ELR (cell line): Measurements from ENCODE around the gene ARHGEF4.
A peak's percentile ranks its signal among the peaks of the same experiment; 100 is the strongest.

Experiments used
- DNase-seq: peaks from one replicate; pipeline ENCODE4 v3.0.0-alpha.2; 2015; ENCODE audit warnings: low read depth

Gene ARHGEF4

GRCh38 chr2:130818809-130819208 is 17.9 kb upstream of the ARHGEF4 start:
- DNase-seq: peak; percentile 78

DNA sequence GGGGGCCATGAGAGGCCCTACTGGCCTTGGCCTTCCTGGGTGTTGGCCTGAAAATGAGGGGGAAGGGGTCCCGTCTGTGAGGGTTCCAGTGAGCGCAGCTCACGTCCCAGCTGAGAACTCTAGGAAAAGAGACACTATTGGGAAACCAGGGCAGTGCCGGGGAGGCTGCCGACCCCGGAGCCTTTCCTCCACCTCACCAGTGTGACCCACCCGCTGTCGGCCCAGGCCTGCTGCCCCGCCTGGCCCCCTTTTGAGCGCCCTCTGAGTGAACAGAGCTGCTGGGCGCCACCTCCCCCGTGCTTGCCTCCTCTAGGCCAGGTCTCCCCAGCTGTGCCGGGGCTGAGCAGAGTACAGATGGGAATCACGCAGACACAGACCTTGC is 17.5 kb upstream of the ARHGEF4 start:
- DNase-seq: no peak

DNA sequence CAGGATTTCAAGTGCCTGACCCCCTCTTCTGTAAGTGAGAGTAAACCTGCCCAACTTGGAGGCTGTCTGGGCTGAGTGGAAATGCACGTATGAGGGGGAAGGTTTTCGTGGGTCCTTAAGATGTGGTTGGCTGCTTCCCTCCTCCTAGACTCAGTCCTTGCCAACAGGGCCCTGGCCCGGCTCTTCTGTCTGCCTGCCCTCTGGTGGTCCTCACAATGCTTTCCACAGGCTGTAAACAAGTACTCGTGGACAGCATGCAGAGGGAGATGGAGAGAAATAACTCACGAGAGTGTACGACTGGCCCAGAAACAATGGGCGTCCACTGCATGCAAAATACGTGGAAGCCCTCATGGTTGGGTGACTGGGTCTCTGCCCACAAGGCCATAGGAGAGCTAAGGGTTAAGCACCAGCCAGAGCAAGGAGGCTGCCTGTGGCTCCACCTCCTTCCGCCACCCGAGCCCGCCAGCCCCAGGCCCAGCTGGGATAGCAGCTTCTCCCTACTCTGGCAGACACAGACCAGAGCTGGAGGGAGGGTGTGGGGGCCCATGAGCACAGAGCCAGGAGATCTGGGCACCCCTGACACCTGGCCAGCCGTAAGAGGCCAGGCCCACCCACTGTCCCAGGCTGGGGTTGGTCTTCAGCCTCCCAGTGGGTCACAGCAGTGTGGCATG is 17.0 kb upstream of the ARHGEF4 start:
- DNase-seq: no peak

GRCh38 chr2:130820279-130820861 is 16.3 kb upstream of the ARHGEF4 start:
- DNase-seq: peak; percentile 69

DNA sequence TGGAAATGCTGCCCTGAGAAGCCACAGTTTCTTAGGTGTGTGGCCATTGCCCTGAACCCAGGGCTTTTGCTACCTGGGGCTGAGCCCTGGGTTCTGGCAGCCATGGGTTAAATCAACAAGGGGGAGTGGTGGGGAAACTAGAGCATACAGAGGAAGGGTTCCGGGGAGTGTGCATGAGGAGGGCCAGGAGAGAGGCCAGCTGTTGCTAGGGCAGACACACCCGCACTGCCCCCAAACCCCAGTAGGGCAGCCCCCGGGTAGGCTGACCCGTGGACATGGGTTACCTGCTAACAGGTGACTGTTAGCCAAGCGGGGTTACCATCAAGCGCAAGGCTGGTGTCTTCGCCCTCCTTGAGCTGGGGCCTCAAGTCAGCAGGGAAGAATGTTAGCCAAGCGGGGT is 14.8 kb upstream of the ARHGEF4 start:
- DNase-seq: no peak

GRCh38 chr2:130822766-130823165 is 13.9 kb upstream of the ARHGEF4 start:
- DNase-seq: no peak

- no peak for DNase-seq
These were observed 13.4 kb upstream of the ARHGEF4 start for GRCh38 chr2:130823171-130823885.

- no peak for DNase-seq
These were observed 12.7 kb upstream of the ARHGEF4 start for GRCh38 chr2:130823886-130824491.

DNA sequence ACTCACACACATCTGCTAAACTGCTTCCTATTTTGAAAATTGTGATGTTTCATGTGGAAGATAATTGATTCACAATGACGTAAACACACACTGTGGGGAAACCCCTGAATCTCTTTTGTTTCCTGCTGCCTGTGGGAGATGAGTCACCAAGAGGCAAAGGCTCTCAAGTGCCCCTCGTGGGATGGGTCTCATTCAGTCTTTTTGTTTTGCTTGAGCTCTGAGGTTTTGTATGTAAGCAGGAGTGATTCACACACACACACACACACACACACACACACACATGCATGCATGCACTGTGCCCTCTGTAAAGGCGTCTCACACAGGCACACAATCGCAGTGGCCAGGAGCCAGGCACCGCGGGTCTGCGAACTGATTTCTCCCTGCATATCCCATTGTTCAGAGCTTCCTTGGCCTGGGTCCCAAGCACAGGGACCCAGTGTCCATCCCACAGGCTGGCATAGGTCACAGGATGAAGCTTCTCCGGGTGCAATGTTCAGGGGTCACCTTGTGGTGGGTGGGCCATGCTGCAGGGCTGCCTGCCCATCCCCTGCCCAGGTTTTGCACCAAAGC is 12.1 kb upstream of the ARHGEF4 start:
- DNase-seq: peak; percentile 99

GRCh38 chr2:130825231-130825965 is 11.3 kb upstream of the ARHGEF4 start:
- no peak for DNase-seq

GRCh38 chr2:130825966-130826253 is 10.8 kb upstream of the ARHGEF4 start:
- DNase-seq: no peak

GRCh38 chr2:130826419-130826818 is 10.3 kb upstream of the ARHGEF4 start:
- DNase-seq: no peak

- no peak for DNase-seq
These were observed 9.8 kb upstream of the ARHGEF4 start for GRCh38 chr2:130826821-130827501.

GRCh38 chr2:130827502-130828251 is 9.0 kb upstream of the ARHGEF4 start:
- peak; percentile 96 for DNase-seq

DNA sequence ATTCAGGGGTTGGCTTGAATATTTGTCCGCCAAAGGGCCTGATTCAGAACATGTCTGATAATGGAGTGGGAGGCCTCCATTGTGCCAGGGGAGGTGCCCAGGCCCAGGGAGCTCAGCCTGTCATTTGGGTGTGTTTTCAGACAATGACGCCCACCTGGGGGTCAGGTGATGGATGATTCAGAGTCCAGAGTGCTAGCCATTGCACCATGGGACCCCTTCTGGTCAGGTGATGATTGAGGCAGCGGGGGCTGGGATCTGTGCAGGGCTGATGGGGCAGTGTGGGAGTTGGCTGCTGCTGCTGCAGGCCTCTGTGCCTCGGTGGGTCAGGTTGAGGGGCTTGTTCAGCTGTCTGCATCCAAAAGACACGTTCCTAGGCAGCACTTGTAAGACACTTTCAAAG is 8.3 kb upstream of the ARHGEF4 start:
- DNase-seq: no peak

GRCh38 chr2:130829015-130829414 is 7.7 kb upstream of the ARHGEF4 start:
- DNase-seq: peak; percentile 93

GRCh38 chr2:130830538-130830937 is 6.2 kb upstream of the ARHGEF4 start:
- DNase-seq: no peak

- DNase-seq: no peak
These were observed 5.4 kb upstream of the ARHGEF4 start for GRCh38 chr2:130831356-130831755.

- DNase-seq: no peak
These were observed 4.3 kb upstream of the ARHGEF4 start for GRCh38 chr2:130832296-130832940.
